GM18909 (cell line): ENCODE measurements around the gene DIAPH3.

Experiments
- ATAC-seq: cut with Tn5 transposase; IDR thresholded peaks from one replicate; pipeline ENCODE4 v1.9.1; 2021; ENCODE audit warnings: mild to moderate bottlenecking; ENCODE audit not compliant: unreplicated experiment, poor library complexity

Gene DIAPH3

DNA sequence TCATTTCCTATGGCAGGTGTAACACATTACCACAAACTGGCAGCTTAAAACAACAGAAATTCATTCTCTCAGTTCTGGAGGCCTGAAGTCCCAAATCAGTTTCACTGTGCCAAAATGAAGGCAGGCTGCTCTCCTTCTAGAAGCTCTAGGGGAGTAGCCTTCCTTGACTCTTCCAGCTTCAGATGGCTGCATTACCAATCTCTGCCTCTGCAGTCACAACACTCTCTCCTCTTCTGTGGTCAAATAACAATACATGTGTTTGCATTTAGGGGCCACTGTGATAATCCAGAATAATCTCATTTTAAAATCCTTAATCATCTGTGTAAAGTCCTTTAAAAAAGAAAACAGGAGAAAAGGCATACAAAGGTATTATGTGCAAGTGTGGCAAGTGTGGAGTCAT is 7.8 kb downstream of the DIAPH3 start:
- ATAC-seq, result no peak

- no peak for ATAC-seq
These were observed 10.8 kb downstream of the DIAPH3 start for GRCh38 chr13:60152904-60153303.

GRCh38 chr13:60152114-60152513 is 11.6 kb downstream of the DIAPH3 start:
- ATAC-seq, result no peak

- ATAC-seq, result no peak
These were observed 13.2 kb downstream of the DIAPH3 start for GRCh38 chr13:60150538-60150937.

- no peak for ATAC-seq
These were observed 14.8 kb downstream of the DIAPH3 start for GRCh38 chr13:60148918-60149317.

- no peak for ATAC-seq
These were observed 16.4 kb downstream of the DIAPH3 start for GRCh38 chr13:60147361-60147760.

- no peak for ATAC-seq
These were observed 17.3 kb downstream of the DIAPH3 start for GRCh38 chr13:60146471-60146870.

- ATAC-seq, result no peak
These were observed 20.0 kb downstream of the DIAPH3 start for GRCh38 chr13:60143775-60144174.

DNA sequence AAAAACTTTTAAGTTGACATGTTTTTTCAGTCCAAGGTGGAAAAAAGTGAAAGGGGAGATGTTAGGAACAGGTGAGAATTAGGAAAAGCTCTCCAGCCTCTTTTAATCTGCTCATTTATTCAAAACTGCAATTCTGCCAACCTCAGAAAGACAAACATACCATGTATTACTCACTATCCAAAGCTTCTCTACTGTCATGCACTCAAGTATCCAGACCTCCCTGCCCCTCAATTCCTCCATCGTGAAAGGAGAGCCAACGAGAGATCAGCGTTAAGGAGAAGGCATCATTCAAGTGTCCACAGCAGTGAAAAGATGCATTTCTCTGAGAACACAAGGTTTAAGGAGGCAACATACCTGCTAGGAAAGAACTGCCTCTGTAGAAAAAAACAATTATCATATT is 24.5 kb downstream of the DIAPH3 start:
- ATAC-seq, result no peak

- ATAC-seq, result no peak
These were observed 25.1 kb downstream of the DIAPH3 start for GRCh38 chr13:60138674-60139073.

DNA sequence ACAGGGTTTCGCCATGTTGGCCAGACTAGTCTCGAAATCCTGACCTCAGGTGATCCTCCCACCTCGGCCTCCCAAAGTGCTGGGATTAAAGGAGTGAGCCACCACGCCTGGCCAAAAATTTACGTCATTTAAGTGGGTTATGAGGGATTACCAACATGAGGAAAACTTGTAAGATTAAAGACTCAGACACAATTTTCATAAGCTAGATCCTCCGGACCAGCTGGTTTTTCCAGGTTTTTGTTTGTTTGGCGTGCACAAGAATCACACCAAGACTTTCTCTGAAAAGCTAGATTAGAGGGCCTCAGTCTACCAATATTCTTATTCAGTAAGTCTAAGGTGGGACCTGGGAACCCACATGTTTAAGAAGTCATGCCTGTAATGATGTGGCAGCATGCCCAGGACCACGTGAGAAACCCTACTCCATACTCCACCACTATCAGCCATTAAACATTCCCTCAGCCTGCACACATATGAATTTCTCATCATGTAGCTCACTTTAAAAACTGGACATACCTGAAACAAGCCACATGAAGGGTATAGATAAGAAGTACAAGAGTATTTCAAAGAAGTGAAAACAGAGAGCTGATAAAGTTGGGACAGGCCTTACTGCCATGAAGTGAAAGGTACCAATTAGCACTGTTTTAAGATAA is 25.7 kb downstream of the DIAPH3 start:
- ATAC-seq, result no peak

DNA sequence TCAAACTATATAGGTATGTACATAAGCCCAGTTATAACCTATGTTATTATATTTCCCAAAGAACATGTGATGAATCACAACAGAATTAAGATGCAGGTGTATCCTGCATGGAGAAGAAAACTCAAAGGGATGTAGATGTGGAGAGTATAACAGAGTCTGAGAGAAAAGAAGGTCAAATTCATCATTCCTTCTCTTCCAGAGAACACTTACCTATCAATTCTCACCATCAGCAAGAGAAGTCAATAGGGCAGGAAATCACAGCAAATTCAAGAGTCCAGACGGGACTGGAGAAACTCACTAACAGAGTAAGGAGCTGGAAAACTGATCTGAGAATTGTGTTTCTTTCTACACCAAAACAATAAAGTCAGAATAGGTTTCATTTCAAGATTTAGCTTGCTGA is 28.4 kb downstream of the DIAPH3 start:
- no peak for ATAC-seq

GRCh38 chr13:60134376-60134775 is 29.4 kb downstream of the DIAPH3 start:
- no peak for ATAC-seq

DNA sequence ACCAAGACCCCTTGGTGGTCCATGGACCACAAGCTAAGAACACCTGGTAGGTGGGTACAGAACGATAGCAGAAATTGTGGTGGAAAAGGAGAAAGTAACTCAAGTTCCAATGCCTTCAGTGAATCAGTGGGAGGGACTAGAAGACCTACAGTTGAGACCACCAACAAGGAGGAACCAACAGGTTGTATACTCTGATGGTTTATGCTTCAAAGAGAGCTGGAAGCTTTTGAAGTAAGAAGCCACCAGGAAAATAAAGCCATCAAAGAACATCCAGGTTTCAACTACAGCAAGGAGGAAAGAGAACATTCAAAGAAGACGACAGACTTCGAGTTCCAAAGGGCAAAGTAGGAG is 42.4 kb downstream of the DIAPH3 start:
- ATAC-seq, result no peak

- no peak for ATAC-seq
These were observed 43.0 kb downstream of the DIAPH3 start for GRCh38 chr13:60120617-60121336.

DNA sequence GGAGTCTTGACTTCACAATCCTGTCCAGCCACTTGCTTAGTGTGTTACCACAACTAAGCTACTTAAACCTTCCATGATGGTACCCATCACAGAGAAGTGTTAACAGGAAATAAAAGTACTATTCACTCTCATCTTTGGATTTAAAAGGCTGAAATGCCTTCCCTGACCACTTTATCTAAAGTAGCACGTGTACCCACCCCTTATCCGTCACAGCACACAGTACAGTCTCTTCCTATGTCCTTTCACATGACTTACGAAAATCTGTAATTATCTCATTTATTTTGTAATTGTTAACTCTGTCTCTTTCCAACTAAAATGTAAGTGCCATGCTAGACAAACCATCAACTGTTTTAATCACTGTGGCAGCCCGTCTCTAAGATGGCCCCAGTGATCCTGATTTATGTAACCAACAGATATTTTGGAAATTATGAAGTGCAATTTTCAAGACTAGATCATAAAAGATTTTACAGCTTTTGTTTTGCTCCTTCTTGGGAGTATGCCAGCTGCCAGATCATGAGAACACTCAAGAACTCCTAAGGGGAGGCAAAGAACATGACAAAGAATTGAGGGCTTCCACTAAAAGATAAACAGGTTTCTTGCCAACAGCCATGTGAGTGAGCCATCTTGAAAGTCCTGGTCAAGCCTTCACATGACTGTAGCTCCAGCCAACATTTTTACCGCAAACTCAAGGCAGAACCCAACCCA is 44.9 kb downstream of the DIAPH3 start:
- ATAC-seq, result no peak

- ATAC-seq, result no peak
These were observed 49.2 kb downstream of the DIAPH3 start for GRCh38 chr13:60114499-60115028.

- no peak for ATAC-seq
These were observed 51.0 kb downstream of the DIAPH3 start for GRCh38 chr13:60112771-60113170.

DNA sequence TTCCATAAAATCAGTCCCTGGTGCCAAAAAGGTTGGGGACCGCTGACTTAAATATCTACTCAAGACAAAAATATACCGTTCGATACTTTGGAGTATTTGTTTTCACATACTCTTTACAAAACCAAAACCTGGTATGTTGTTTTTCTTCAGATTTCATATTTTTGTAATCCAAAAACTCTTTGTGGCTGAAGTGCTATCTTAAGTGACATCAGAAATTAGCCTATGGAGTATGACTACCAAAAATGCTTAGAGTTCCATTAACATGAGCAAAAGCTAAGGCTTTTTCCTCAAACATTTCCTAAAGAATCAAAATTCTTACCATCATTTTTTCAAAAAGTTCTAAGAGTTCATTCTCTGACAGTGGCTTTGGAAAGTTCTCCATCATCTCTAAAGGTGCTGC is 52.0 kb downstream of the DIAPH3 start:
- ATAC-seq, result no peak

DNA sequence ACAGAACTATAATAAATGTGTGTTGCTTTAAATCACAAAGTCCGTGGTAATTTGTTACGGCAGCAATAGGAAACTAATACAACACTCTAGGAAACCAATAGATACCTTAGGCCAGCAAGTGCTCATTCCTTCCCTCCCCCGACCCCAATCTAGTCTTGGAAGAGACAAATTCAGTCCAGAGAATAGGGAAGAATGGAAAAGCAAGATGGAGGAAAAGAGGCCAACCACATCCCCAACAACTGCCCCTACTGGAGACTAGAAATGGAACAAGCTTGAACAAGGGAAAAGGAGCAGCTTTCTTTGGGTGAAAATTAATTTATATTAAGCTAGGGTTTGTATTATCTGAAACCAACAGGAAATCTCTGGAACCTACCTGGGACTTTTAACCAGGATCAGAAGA is 54.4 kb downstream of the DIAPH3 start:
- ATAC-seq, result no peak

DNA sequence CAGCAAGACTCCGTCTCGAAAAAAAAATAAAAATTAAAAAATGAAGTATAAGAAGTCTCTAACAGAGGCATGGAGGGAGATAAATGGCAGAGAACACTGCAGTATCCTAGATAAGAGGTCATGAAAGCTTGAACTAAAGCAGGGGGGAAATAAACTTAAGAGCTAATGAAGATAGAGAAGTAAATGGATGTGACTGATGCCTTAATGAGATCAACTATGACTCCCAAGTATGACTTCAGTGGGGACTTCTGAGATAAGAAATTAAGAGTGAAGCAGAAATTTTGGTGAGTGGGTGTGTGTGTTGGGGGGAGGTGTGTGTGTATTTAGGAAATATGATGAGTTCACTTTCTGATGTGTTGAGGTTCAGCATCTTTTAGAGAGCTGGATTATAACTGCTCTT is 55.1 kb downstream of the DIAPH3 start:
- no peak for ATAC-seq
